HepG2 (cell line): ENCODE measurements around the gene CCNB1. TPM values are rescaled to one million over a fixed set of nuclear protein-coding genes. Genes with fewer than 3 reads are reported as not detected.

Experiments
- AGO1 ChIP-seq: fragments of 200-400 bp; formaldehyde crosslinking; IDR thresholded peaks from 2 replicates; pipeline ENCODE4 v1.6.1; 2017; ENCODE audit warnings: mild to moderate bottlenecking, low read depth, low read length, moderate library complexity; ENCODE audit not compliant: poor library complexity, severe bottlenecking
- DR1 ChIP-seq: sonication (generic); formaldehyde crosslinking; IDR thresholded peaks from 2 replicates; pipeline ENCODE4 v1.8.0; 2021; ENCODE audit warnings: mild to moderate bottlenecking, missing genetic modification reagents, inconsistent platforms
- YEATS2 ChIP-seq: sonication (generic); formaldehyde crosslinking; IDR thresholded peaks from 2 replicates; pipeline ENCODE4 v1.4.0; 2020; ENCODE audit warnings: missing genetic modification reagents, borderline replicate concordance
- YEATS4 ChIP-seq: sonication (generic); formaldehyde crosslinking; IDR thresholded peaks from 2 replicates; pipeline ENCODE4 v1.4.0; 2020; ENCODE audit warnings: missing genetic modification reagents, borderline replicate concordance
- ZNF251 ChIP-seq: sonication (generic); formaldehyde crosslinking; IDR thresholded peaks from 2 replicates; pipeline ENCODE4 v1.9.0; 2021; ENCODE audit warnings: mild to moderate bottlenecking, missing genetic modification reagents
- ZNF329 ChIP-seq: sonication (generic); formaldehyde crosslinking; IDR thresholded peaks from 2 replicates; pipeline ENCODE4 v1.9.0; 2021; ENCODE audit warnings: low read depth, mild to moderate bottlenecking, missing genetic modification reagents
- ZNF441 ChIP-seq: sonication (generic); formaldehyde crosslinking; IDR thresholded peaks from 2 replicates; pipeline ENCODE4 v1.7.0; 2021; ENCODE audit warnings: missing genetic modification reagents, borderline replicate concordance
- polyA plus RNA-seq, 8 experiments: library from polyadenylated mRNA; depleted of rRNA in 3 of 8; stranded (reverse) in 7 of 8; unstranded in 1 of 8; fragments of >200 nt; fragmentation: Illumina TruSeq in 4 of 8; extraction: Trizol in 4 of 8; gene quantifications; 2 replicates each; pipeline versions ENCODE4 v1.2.1 to v1.2.3, GENCODE V29; 2011 to 2016; ENCODE audit warnings: low read depth in 4 of 8, missing spikeins in 1 of 8, mixed read lengths in 1 of 8; ENCODE audit not compliant: insufficient read depth in 1 of 8
- total RNA-seq, 5 experiments: library from RNA; depleted of rRNA; stranded (reverse); fragments of >200 nt; fragmentation: Illumina TruSeq; extraction: Trizol; gene quantifications; 2 replicates each; pipeline ENCODE4 v1.2.3, GENCODE V29; 2016; ENCODE audit warnings: low read depth in 1 of 5
- TF ChIP-seq, protein P1 (sequence below): sonication (generic); formaldehyde crosslinking; IDR thresholded peaks from 2 replicates; pipeline ENCODE4 v1.4.0; 2020; ENCODE audit warnings: mild to moderate bottlenecking, missing genetic modification reagents
- TF ChIP-seq, protein P2 (sequence below): sonication (generic); formaldehyde crosslinking; IDR thresholded peaks from 2 replicates; pipeline ENCODE4 v1.4.0; 2020; ENCODE audit warnings: missing genetic modification reagents
- TF ChIP-seq, protein P3 (sequence below): sonication (generic); formaldehyde crosslinking; IDR thresholded peaks from 2 replicates; pipeline ENCODE4 v1.9.0; 2021; ENCODE audit warnings: missing genetic modification reagents, borderline replicate concordance
- TF ChIP-seq, protein P4 (sequence below): sonication (generic); formaldehyde crosslinking; IDR thresholded peaks from 2 replicates; pipeline ENCODE4 v1.4.0; 2020; ENCODE audit warnings: missing genetic modification reagents

The CCNB1 gene
- total and polyA plus RNA-seq, 2 of the 13 experiments (the other 11 are each of a cell fraction or from before 2014, with no cell fraction given), result 82.3 to 316 TPM

DNA sequence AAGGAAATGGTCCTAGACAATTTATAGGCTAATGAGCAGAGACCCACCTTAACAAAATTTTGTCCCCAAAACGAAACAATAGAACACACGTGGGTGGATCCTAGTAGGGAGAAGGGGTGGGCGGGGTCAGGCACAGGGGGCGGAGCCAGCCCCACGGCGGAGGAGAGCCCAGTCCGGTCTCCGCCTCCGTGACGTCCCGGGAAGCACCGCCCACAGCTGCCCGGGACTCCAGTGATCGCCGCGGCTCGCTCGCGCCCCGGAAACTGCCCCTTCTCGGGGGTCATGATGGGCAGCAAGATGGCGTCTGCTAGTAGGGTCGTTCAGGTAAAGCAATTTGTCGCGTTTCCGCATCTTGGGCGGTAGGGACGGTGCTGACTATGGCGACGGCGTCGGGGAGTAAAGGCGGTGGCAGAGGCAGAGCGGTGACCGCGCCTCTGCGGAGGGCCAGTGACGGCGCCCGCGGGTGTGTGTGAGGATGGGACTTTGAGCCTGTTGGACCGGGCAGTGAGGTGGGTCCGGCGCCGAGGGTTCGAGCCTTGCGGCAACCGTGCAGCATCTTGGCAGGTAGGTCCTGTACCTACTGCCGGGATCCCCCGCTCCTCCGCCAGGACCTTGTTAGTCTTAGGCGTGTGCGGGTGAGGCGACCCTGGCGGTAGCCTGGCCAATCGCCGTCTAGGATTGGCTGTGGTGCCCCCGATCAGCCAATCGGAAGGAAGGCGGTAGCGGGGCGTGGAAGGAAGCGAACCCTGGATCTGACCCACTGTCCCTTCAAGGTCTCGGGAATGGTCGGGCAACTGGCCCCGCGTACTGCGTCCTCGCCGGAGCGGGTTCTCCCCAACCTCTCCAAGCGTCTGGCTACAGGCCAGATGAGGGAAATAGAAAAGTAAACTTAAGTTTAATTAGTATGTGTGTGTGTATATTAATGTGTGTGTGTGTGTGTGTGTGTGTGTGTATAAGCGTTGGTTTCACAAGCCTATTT is 50.9 kb downstream of the CCNB1 start (continued):
- TF ChIP-seq, protein P1, sequence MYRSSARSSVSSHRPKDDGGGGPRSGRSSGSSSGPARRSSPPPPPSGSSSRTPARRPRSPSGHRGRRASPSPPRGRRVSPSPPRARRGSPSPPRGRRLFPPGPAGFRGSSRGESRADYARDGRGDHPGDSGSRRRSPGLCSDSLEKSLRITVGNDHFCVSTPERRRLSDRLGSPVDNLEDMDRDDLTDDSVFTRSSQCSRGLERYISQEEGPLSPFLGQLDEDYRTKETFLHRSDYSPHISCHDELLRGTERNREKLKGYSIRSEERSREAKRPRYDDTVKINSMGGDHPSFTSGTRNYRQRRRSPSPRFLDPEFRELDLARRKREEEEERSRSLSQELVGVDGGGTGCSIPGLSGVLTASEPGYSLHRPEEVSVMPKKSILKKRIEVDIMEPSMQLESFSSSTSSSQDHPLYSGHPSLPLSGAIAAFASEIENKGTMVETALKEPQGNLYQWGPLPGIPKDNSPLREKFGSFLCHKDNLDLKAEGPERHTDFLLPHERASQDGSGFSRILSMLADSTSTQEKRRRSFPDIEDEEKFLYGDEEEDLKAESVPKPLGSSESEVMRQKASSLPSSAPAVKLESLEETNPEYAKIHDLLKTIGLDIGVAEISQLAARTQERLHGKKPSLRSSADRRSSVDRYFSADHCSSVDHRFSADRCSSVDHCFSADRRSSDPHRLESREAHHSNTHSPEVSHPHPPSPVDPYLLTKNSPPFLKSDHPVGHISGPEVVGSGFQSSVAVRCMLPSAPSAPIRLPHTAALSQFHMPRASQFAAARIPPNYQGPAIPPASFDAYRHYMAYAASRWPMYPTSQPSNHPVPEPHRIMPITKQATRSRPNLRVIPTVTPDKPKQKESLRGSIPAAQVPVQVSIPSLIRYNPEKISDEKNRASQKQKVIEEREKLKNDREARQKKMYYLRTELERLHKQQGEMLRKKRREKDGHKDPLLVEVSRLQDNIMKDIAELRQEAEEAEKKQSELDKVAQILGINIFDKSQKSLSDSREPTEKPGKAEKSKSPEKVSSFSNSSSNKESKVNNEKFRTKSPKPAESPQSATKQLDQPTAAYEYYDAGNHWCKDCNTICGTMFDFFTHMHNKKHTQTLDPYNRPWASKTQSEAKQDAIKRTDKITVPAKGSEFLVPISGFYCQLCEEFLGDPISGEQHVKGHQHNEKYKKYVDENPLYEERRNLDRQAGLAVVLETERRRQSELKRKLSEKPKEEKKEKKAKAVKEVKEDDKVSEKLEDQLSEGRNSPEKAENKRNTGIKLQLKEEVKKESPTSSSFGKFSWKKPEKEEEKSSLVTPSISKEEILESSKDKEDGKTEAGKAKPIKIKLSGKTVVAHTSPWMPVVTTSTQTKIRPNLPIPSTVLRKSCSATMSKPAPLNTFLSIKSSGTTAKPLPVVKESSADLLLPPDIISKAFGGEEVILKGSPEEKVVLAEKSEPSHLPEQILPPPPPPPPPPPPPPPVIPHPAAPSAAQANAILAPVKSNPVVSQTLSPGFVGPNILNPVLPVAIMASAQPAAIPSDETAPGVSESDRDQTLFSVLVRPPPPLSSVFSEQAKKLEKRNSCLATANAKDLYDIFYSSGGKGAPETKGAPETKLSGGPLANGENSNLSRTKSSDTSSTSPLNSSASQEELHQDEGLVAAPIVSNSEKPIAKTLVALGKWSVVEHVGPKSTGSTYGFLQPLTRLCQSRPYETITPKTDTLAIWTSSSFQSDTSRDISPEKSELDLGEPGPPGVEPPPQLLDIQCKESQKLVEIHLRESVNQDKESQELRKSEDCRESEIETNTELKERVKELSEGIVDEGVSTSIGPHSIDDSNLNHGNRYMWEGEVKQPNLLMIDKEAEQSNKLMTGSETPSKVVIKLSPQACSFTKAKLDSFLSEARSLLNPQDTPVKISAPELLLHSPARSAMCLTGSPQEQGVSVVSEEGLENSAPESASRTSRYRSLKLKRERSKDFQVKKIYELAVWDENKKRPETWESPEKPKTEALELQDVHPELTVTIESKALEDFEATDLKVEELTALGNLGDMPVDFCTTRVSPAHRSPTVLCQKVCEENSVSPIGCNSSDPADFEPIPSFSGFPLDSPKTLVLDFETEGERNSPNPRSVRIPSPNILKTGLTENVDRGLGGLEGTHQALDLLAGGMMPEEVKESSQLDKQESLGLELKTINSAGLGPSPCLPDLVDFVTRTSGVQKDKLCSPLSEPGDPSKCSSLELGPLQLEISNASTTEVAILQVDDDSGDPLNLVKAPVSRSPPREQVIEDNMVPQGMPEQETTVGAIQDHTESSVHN (CRISPR knock-in tag), result peak; percentile 30; the same call in 1 of the 2 replicates
- TF ChIP-seq ZNF441 (CRISPR knock-in tag) (peak; percentile 69; the same call in 1 of the 2 replicates), YEATS2 (CRISPR knock-in tag) (0 out of 2 replicates have a peak, but pooled peaks have one; percentile 58), AGO1 (peak; percentile 64), YEATS4 (CRISPR knock-in tag) (peak; percentile 96), ZNF329 (CRISPR knock-in tag) (peak; percentile 79; the same call in 1 of the 2 replicates), ZNF251 (CRISPR knock-in tag) (no peak), DR1 (CRISPR knock-in tag) (peak; percentile 71; the same call in 1 of the 2 replicates)
- TF ChIP-seq, protein P2, sequence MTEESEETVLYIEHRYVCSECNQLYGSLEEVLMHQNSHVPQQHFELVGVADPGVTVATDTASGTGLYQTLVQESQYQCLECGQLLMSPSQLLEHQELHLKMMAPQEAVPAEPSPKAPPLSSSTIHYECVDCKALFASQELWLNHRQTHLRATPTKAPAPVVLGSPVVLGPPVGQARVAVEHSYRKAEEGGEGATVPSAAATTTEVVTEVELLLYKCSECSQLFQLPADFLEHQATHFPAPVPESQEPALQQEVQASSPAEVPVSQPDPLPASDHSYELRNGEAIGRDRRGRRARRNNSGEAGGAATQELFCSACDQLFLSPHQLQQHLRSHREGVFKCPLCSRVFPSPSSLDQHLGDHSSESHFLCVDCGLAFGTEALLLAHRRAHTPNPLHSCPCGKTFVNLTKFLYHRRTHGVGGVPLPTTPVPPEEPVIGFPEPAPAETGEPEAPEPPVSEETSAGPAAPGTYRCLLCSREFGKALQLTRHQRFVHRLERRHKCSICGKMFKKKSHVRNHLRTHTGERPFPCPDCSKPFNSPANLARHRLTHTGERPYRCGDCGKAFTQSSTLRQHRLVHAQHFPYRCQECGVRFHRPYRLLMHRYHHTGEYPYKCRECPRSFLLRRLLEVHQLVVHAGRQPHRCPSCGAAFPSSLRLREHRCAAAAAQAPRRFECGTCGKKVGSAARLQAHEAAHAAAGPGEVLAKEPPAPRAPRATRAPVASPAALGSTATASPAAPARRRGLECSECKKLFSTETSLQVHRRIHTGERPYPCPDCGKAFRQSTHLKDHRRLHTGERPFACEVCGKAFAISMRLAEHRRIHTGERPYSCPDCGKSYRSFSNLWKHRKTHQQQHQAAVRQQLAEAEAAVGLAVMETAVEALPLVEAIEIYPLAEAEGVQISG, result peak; percentile 72
- TF ChIP-seq, protein P3, sequence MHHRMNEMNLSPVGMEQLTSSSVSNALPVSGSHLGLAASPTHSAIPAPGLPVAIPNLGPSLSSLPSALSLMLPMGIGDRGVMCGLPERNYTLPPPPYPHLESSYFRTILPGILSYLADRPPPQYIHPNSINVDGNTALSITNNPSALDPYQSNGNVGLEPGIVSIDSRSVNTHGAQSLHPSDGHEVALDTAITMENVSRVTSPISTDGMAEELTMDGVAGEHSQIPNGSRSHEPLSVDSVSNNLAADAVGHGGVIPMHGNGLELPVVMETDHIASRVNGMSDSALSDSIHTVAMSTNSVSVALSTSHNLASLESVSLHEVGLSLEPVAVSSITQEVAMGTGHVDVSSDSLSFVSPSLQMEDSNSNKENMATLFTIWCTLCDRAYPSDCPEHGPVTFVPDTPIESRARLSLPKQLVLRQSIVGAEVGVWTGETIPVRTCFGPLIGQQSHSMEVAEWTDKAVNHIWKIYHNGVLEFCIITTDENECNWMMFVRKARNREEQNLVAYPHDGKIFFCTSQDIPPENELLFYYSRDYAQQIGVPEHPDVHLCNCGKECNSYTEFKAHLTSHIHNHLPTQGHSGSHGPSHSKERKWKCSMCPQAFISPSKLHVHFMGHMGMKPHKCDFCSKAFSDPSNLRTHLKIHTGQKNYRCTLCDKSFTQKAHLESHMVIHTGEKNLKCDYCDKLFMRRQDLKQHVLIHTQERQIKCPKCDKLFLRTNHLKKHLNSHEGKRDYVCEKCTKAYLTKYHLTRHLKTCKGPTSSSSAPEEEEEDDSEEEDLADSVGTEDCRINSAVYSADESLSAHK (CRISPR knock-in tag), result 0 out of 2 replicates have a peak, but pooled peaks have one; percentile 64
- TF ChIP-seq, protein P4, sequence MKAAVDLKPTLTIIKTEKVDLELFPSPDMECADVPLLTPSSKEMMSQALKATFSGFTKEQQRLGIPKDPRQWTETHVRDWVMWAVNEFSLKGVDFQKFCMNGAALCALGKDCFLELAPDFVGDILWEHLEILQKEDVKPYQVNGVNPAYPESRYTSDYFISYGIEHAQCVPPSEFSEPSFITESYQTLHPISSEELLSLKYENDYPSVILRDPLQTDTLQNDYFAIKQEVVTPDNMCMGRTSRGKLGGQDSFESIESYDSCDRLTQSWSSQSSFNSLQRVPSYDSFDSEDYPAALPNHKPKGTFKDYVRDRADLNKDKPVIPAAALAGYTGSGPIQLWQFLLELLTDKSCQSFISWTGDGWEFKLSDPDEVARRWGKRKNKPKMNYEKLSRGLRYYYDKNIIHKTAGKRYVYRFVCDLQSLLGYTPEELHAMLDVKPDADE, result 0 out of 2 replicates have a peak, but pooled peaks have one; percentile 50
